Activated CD4-positive, alpha-beta T cell treated with anti-CD3 and anti-CD28 coated beads for 1 hour (primary cell): Measurements from ENCODE around the gene ARRDC2.
"Not testable (repeated sequence)": the region's sequence is repeated elsewhere in the genome, so short reads cannot be mapped to it uniquely, and the experiment has no call there.

ENCODE experiments used
- DNase-seq: peaks from one replicate; pipeline ENCODE4 v3.0.0-alpha.2; 2020

Gene ARRDC2

DNA sequence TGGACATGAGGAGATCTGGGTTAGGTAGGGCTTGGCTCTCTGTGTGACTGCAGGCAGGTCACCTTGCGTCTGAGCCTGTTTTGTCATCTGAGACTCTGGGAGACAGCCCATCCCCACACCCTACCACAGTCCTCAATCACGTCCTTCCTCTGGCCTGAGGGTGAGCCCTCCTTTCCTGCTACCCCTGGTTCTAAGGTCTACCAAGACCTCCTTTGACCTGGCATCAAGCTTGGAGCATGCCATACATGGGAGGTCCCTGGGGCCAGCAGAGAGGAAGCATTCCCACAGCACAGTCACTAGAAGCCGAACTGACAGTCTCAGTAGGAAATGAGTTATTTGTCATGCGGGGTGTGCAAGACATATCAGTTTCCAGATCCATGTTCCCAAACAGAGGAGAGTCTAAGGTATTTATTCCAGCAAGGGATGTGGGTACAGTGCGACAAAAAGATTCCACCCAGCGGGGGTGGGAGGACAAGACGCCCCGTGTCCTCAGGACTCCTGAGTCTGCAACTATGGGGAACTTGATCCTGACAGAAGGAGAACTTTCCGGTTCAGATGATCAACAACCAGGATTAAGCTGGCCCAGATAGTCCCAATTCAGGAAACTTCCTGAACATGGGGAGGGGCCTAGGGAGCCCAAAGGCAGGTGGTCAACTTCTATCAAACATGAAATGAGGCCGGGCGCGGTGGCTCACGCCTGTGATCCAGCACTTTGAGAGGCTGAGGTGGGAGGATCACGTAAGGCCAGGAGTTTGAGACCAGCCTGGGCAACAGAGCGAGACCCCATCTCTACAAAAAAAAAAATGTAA lies 9.5 kb downstream of the ARRDC2 start:
- no peak for DNase-seq

DNA sequence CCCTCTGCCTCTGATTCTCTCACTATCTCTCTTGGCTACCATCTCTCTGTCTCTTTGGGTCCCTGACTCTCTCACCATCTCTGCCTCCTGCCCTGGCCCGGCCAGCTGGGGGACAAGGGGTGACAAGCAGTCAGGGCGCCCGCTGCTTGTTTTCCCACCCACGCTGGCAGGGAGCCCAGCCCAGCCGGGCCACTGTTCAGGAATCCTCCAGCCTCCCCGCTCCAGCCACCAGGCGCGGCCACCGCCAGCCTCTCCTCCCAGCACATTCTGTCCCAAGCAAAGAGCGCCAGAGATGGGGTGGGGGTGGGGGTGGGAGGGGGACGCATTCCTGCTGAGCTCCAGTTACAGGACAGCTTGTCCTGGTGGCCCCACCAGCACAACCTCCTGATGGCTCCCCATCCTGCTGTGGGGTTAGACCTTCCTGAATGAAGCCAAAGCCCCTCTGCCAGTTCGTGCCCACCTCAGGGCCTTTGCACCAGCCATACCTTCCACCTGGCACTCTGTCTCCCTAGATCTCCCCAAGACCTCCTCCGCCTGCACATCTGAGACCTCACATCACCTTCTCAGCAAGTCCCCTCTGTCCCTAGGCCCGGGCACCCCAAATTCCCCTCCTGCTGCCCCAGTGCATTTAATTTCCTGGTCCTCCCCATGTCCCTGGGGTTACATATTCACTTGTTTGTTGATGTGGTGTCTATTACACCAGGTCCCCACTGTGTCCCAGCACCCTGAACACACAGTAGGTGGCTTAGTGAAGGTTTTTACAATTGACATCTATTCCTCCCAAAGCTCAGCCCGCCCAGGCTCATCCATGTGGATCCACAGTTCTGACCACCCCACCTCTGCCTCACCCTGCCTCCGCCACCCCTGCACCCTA lies 12.5 kb downstream of the ARRDC2 start:
- no peak for DNase-seq

DNA sequence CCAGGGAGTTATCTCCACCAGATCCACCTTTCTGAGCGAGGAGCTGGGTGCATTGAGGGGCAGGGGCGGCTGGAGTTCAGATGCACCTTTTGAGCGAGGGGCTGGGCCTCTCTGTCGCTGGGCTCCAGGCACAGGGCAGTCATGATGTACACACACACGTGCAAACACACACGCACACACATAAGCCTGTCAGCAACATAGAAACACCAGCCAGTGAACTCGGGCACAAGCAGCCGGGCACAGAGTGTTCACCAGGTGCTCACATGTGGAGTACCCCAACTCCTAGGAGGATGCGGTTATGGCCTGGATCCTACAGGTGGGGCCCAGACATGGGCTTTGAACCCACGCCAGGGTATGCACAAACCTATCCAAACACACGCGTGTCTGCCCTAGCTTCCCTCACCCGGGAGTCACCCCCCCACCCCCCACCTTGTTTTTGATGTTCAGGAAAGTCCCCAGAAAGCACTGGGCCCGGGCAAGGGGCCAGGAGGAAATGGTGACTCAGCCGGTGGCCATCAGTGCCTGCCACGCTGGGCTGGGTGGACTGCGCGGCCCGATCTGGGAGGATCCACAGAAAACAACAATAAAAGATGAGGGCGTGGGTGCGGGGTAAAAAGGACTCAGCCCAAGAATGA lies 13.3 kb downstream of the ARRDC2 start:
- peak; percentile 64 for DNase-seq

DNA sequence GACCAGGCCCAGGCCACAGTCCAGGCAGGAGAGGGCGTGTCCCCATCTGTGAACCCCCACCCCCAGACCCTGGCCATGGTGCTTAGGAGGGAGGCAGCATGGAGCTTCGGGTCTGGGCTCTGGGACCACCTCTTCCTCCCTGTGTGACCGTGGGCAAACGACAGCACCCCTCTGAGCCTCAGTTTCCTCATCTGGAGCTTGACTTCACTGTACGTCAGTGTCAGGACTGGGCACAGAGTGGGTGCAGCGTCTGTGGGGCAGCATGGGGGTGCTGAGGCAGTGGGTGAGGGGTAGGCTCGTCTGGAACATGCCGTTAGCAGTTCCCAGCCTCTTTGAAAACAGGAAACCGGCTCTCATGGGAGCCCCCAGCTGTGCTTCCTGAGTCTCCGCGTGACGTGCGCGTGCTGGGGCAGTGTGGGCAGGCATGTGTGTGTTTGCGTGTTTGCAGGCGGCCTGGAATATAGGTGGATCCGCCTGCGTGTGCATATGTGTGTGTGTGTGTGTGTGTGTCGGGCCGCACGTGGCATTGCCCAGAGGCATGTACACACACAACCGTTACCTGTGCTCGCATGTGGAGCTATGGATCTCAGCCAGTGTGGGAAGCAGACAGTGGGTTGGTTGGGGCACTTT lies 15.8 kb downstream of the ARRDC2 start:
- DNase-seq: peak; percentile 51

DNA sequence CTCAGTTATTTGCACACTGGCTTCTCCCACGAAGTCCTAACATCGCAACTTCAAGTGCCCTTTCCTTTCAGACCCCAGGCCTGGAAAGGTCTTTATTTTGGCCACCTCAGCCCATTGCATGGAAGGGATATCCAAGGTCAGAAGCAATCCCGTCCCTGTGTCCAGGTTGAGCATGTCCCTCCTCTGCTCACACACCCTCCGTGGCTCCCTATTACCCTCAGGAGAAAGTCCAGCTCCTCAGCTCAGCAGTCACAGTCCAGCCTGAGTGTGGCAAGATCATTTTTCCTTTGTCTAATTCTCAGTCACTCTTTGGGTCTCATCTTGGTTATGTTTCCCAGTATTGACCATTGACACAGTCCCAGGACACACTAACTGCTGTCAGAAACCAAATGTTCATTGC lies 19.2 kb downstream of the ARRDC2 start:
- DNase-seq: no peak

DNA sequence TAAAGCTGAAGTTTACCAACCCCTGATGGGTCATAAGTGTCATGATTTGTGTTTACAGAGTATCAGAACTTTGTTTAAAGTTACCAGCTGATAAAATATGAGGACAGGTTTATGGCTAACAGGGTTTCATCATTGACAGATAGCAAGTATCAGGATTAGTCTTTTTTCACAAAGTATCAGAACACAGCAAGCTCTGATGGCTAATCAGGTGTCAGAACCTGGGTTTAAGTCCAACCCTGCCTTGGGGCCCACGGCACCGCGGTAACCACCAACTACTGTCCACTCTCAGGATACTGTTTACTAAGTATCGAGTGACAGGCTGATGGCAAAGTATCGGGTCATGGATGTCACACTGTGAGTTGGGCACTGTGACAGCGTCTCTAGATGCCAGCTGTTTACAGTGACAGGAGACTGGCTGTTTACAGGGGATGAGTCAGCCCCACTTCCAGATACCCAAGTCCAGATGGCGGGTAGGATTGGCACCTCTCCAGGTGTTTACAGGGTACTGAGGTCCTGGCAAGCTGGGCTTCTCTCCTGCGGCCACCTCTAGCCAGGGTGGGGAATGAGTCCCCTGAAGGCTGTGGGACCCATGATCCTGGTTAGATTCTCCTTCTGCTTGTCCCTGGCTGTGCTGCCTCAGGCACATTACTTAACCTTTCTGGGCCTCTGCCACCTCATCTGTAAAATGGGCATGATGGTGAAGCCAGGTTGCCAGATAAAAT lies 21.8 kb downstream of the ARRDC2 start:
- DNase-seq: no peak

DNA sequence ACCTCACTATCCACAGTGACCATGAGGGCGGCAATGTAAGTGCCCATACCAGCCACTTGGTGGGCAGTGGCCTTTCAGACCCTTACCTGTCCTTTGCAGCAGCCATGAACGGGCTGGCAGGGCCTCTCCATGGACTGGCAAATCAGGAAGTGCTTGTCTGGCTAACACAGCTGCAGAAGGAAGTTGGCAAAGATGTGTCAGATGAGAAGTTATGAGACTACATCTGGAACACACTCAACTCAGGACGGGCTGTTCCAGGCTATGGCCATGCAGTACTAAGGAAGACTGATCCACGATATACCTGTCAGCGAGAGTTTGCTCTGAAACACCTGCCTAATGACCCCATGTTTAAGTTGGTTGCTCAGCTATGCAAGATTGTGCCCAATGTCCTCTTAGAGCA lies 23.4 kb downstream of the ARRDC2 start:
- DNase-seq: not testable (repeated sequence)

DNA sequence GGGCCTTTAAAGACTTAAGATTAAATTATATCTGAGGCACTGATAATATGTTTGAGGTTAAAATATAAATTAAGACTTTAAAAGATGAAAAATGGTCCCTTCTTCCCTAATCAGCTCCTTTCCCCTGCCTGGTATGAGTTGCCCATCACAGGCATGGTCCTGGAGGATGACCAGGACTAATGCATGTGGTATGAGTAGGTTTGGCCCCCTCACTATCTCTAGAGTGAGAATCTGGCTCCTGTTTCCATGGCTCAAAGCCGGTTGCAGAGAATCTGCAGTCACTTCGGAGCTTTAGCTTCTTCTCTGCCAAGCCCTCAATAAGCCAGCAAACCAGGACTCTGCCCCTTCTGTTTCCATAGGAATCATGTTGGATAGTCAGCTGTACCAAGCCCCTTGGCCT lies 24.1 kb downstream of the ARRDC2 start:
- not testable (repeated sequence) for DNase-seq

DNA sequence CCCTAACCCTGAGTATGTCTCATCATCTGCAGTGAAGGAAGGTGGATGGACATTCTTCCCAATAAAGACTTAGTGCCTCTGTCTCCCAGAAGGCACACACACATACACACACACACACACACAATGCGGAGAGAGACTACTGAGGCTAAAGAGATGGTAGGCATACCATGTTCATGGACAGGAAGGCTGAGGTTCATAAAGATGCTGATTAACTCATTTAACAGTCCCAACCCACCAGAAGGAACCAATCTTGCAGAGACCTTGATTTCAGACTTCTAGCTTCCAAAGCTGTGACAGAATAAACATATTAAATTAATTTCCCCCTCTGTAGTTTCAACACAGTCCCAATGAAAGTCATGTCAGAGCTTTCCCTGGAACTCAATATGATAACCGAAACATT lies 33.1 kb downstream of the ARRDC2 start:
- DNase-seq: no peak

DNA sequence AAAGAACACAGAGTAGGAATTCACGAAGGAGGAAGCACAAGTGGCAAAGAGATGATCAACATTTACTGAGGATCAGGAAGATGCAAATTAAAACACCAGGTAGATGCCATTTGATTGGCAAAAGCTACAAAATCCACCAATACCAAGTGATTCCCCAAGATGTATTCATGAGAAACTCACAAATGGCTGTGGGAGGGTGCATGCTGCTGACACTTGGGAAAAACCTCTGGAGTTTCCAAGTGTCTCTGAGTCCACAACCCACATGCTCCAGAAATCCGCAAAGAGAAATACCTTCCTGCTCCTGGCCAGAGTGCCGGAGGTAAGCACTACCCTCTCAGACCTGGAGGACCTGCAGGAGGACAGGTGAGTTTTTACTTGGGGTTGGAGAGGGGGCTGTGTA lies 35.7 kb downstream of the ARRDC2 start:
- no peak for DNase-seq

DNA sequence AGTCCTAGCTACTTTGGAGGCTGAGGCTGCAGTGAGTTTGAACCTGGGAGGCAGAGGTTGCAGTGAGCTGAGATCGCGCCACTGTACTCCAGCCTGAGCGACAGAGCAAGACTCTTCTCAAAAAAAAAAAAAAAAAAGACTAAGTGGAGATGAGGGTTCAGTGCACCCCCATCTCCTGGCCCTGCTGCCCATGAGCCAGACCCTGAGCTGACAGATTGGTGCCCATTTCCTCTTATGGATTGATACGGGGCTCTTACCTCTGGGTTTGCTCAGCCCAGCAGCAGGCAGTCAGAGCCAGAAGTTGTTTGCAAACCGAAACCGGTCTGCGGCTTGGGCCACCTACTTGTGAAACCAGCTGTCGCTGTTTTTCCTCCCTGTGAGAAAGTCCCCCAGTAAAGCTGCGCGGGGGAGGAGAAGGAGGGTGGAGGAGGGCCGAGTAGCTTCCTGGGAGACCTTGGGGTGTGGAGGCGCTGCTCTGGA lies 36.9 kb downstream of the ARRDC2 start:
- DNase-seq: peak; percentile 75

DNA sequence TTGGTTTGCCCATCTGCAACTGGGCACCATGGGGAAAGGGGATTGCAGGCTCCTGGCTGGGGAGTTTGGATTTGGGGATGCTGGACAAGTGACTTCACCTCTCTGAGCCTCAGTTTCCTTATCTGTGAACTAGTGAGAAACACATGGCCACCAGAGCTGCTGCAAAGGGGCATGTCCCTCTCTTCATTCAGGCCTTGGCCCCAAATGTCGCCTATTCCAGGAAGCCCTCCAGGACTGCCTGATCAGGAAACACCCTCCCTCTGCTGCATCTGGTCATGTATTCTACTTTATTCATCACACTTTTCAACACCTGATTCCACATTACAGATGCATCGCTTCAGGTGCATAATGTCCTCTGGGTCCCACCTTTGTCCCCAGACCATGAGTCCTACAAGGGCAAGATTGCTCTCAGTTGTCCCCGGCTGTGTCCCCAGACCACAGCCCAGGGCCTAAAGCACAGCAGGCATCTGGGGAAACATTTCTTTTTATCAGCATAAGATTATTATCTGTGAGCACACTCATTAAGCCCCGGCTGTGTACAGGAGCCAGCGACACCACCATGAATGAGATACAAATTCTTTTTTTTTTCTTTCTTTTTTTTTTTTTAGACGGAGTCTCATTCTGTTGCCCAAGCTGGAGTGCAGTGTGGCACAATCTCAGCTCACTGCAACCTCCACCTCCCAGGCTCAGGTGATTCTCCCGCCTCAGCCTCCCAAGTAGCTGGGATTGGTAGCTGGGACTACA lies 37.5 kb downstream of the ARRDC2 start:
- DNase-seq: no peak

DNA sequence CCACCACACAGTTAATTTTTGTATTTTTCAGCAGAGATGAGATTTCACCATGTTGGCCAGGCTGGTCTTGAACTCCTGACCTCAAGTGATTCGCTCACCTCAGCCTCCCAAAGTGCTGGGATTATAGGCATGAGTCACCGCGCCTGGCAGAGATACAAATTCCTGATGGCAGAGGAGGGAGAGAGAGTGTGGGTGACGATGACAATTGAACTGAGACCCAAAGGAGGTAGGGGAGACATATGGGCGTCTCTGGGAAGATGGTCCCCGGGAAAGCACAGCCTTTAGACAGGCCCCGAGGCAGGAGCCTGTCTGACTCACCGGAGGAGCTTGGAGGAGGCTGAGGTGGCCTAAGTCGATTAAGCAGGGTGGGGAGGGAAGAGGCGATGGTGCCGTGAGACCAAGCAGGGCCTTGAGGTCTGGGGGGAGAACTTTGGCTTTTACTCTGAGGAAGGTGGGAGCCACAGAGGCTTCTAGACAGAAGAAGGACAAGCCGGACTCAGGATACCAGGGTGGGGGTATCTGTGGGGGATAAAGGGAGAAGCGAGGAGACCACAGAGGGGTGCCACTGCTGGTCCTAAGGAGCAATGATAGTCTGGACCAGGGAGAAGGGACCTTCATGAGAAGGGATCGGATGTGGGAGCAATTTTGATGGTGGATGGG lies 38.2 kb downstream of the ARRDC2 start:
- DNase-seq: no peak

DNA sequence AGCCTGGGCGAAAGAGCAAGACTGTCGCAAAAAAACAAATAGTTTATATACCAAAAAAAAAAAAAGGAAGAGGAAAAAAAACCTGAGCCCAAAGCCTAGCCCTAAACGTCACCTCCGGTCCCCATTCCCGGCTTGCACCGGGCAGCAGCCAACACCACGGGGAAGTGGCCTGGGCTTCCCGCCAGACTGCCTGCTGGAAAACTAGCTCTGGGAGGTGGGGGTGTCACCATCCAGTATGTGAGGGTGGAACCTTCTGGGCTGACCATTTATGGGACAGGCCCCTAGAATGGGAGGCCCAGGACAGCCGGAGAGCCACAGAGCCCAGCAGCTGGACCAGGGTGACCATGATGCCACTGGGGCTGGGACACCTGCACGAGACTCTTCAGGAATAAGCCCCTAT lies 41.4 kb downstream of the ARRDC2 start:
- DNase-seq: no peak

DNA sequence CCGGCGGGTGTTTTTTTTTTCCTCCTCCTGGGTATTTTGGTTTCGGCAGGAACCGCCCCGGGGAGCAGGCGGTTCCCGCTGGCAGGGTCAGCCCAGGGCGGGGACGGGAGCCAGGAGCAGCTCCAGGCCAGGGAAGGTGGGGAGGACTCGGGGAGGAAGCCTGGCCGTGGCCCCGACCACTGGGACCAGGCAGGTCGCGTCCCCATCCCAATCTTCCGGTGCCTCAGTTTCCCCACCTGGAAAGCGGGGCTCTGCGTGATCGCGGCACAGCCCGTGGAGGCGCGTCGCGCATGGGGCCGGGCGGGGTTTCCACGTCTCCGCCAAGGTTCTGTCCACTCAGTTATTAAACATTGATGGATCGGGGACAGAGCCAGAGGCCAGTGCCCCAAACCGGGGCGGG lies 43.9 kb downstream of the ARRDC2 start:
- DNase-seq: no peak

DNA sequence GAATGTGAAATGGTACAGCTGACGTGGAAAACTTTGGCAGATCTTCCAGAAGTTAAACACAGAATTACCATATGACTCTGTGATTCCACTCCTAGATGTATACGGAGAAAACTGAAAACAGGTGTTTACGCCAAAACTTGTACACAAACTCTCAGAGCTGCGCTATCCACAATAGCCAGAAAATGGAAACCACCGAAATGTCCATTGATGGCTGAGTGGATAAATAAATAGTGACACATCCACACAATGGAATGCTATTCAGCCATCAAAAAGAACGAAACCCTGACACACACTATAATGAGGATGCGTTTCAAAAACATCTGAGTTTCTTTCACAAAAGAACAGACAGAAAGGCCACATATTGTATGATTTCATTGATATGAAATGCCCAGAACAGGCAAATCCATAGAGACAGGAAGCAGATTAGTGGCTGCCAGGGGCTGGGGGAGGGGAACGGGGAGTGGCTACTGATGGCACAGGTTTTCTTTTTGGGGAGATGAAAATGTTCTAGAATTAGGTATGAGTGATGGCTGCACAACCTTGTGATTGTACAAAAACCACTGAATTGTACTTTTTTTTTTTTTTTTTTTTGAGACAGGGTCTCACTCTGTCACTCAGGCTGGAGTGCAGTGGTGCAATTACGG lies 45.7 kb downstream of the ARRDC2 start:
- no peak for DNase-seq

DNA sequence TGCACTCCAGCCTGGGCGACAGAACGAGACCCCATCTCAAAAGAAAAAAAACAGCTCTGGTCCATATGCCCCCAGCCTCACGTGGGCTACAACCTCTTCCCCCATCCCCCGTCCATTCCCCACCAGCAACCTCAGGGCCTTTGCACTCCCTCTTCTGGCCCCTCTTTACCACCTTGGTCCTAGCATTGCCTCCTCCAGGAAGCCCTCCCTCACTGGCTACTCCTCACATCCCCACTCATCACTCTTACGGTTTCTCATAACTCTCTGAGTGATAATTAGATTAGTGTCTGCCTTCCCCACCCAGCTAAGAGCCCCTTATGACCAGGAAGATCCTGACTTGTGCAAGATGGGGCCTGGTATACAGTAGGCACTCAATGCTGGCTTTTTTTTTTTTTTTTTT lies 48.0 kb downstream of the ARRDC2 start:
- no peak for DNase-seq

DNA sequence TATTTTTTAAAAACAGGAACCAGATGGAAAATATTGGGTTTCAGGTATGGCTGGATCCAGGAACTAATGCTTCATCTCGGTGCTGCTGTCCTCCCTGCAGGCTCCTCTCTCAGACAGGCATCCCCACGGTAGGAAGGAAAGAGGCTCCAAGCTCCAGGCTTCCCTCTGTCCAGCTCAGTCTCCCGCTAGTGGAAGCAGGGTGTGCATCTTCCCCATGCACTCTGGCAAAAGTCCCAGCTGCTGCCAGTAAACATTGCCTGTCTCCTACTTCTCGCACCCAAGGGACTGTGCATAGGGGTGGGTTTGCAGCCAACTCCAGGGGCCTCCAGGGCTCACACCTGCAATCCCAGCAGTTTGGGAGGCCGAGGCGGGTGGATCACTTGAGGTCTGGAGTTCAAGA lies 49.6 kb downstream of the ARRDC2 start:
- DNase-seq: no peak

DNA sequence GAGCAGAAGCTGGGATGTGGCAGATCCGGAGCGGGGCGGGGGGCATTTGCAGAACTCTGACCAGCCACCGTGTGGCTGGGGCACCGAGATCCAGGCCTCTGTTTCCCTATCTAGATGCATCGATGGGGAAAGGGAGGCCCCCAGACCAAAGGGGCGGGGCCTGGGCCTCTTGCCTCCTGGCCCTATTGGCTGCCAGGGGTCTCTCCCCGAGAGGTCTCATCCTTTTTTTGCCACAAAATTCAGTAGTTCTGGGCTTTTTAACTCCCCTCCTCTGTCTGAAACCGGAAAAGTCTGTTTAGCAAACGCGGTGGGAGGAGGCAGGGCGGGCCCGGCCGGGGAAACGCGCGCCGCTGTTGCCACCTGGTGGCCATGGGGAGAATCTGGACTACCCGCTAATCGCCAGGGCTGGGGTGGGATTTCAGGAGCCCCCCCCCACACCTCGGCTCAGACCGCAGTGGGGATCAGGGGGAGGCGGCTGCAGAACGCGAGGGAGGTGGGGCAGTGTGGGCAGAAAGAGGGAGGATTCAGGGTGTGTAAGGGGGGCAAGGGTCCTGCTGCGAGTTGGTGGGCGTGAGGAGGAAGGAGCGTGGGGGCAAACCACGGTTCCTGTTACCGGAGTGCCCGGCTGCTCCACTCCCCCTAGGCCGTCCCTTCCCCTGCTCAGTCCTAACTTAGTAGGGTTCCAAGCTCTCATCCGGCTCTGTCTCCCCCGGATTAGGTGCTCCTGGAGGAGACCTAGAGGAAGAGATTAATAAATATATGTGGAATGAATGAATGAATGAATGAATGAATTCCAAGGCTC lies 50.4 kb downstream of the ARRDC2 start:
- DNase-seq: peak; percentile 77

DNA sequence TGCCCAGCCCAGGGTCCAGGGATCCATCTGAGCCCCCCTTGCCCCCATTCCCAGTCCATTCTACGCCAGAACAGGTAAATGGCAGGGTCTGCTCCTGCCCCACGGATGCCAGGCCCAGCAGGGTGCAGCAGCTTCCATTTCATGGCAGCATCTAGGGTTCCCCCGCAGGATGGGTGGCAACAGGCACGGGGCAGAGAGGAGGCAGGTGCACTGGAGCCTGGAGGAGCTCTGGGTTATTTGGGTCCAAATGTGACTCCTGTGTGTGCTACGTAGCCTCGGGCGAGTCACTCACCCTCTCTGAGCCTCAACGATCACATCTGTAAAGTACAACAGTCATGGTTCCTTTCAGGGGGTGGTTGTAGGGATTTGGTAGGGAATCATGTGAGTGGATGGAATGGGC lies 51.3 kb downstream of the ARRDC2 start:
- DNase-seq: no peak
